ENCODE measurements around the gene MDGA2.

- TF ChIP-seq POLR2AphosphoS5 (IDR thresholded peaks at IDR 0.05): no peak
- TF ChIP-seq, protein P1, sequence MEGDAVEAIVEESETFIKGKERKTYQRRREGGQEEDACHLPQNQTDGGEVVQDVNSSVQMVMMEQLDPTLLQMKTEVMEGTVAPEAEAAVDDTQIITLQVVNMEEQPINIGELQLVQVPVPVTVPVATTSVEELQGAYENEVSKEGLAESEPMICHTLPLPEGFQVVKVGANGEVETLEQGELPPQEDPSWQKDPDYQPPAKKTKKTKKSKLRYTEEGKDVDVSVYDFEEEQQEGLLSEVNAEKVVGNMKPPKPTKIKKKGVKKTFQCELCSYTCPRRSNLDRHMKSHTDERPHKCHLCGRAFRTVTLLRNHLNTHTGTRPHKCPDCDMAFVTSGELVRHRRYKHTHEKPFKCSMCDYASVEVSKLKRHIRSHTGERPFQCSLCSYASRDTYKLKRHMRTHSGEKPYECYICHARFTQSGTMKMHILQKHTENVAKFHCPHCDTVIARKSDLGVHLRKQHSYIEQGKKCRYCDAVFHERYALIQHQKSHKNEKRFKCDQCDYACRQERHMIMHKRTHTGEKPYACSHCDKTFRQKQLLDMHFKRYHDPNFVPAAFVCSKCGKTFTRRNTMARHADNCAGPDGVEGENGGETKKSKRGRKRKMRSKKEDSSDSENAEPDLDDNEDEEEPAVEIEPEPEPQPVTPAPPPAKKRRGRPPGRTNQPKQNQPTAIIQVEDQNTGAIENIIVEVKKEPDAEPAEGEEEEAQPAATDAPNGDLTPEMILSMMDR (IDR thresholded peaks at IDR 0.05): no peak
These were observed 654.9 kb downstream of the MDGA2 start for GRCh38 chr14:47020500-47020899.

Data from upper lobe of left lung (tissue), 4 donors.